Activated T-cell treated with anti-CD3 and anti-CD28 coated beads, Interleukin-2, amount 50 U/mL, for 24 hours (primary cell): ENCODE measurements around the gene ZCCHC7.
"Not testable (repeated sequence)": the region's sequence is repeated elsewhere in the genome, so short reads cannot be mapped to it uniquely, and the experiment has no call there.

Source experiments
- DNase-seq: peaks from one replicate; pipeline ENCODE4 v3.0.0-alpha.2; 2020
- H3K27ac Mint-ChIP-seq: 2 replicates; pipeline ENCODE4 v1.8.0; 2020; ENCODE audit warnings: mild to moderate bottlenecking, mixed read lengths
- H3K27me3 Mint-ChIP-seq: 2 replicates; pipeline ENCODE4 v1.8.0; 2020; ENCODE audit warnings: mixed read lengths
- H3K36me3 Mint-ChIP-seq: 2 replicates; pipeline ENCODE4 v1.8.0; 2020; ENCODE audit warnings: low read depth, mixed read lengths
- H3K4me1 Mint-ChIP-seq: 2 replicates; pipeline ENCODE4 v1.8.0; 2020; ENCODE audit warnings: low read depth, mixed read lengths
- H3K4me3 Mint-ChIP-seq: 2 replicates; pipeline ENCODE4 v1.8.0; 2020; ENCODE audit warnings: mild to moderate bottlenecking, moderate library complexity, mixed read lengths
- H3K9me3 Mint-ChIP-seq: 2 replicates; pipeline ENCODE4 v1.8.0; 2020; ENCODE audit warnings: mixed read lengths

Gene ZCCHC7

DNA sequence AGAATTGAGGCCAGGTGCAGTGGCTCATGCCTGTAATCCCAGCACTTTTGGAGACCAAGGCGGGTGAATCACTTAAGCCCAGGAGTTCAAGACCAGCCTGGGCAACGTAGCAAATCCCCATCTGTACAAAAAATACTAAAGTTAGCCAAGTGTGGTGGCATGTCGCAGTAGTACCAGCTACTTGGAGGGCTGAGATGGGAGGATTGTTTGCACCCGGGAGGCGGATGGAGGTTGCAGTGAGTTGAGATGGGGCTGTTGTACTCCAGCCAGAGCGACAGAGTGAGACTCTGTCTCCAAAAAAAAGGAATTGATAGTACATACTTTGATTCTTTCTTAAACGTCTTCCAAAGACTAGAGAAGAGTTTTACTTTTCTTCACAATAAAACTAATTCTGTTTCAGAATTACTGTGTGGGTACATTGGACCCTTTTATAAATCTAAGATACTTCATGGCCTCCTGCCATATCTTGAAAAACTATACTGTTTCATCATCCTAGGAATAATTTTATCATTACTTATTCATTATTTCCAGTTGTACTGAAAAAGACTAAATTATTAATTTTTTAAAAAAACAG lies 170.1 kb downstream of the ZCCHC7 start:
- Mint-ChIP-seq H3K9me3 (peaks cover 3% of the 10 kb centered on the region), H3K27me3 (no peaks in the 10 kb centered on the region), H3K4me3 (peak overlapping the region; percentile 50), H3K4me1 (peaks cover 70% of the 10 kb centered on the region), H3K36me3 (peaks cover 23% of the 10 kb centered on the region), H3K27ac (peak overlapping the region; percentile 96)
- DNase-seq, result no peak

GRCh38 chr9:37290940-37291485 lies 170.6 kb downstream of the ZCCHC7 start:
- Mint-ChIP-seq H3K27ac (peak overlapping the region; percentile 96), H3K9me3 (peaks cover 3% of the 10 kb centered on the region), H3K4me1 (peaks cover 74% of the 10 kb centered on the region), H3K4me3 (peak overlapping the region; percentile 40), H3K27me3 (no peaks in the 10 kb centered on the region), H3K36me3 (peaks cover 23% of the 10 kb centered on the region)
- no peak for DNase-seq

DNA sequence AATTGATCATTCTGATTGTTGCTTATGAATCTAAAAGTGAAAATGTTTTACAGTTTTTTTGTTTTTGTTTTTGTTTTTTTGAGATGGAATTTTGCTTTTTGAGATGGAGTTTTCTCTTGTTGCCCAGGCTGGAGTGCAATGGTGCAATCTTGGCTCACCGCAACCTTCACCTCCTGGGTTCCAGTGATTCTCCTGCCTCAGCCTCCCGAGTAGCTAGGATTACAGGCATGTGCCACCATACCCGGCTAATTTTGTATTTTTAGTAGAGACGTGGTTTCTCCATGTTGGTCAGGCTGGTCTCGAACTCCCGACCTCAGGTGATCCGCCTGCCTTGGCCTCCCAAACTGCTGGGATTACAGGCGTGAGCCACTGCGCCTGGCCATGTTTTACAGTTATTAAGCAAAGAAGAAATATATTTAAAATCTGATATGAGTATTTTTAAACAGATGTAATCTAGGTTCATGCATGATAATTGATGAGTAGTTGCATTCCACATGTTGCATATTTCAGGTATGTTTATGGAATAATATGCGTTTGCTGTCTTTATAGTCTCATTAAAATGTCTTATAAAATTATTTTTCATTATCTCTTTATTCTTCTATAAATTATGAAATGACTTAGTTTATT lies 171.4 kb downstream of the ZCCHC7 start:
- Mint-ChIP-seq H3K4me3 (peak overlapping the region; percentile 40), H3K4me1 (peaks cover 80% of the 10 kb centered on the region), H3K36me3 (peaks cover 27% of the 10 kb centered on the region), H3K27ac (peak overlapping the region; percentile 96)
- DNase-seq, H3K27me3 Mint-ChIP-seq, H3K9me3 Mint-ChIP-seq: not testable (repeated sequence)

DNA sequence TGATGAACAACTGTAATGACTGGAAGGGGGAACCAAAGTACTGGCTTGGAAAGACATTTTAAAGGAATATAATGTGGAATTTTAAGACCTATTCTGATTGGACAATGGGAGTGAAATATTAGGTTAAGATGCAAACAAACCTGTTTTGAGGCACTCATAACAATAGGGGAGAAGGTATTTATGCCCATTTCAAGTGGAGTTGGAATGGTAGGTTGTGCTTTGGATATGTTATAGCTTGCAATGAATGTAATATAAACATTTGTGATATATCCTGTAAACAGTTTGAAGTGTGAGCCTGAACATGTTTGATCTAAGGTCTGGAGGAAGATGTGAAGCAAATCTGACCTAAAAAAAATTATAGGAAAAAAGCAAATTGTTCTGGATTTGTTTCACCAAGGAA lies 172.5 kb downstream of the ZCCHC7 start:
- H3K4me3 Mint-ChIP-seq, result no peak overlapping the region
- peak overlapping the region; percentile 42 for H3K27ac Mint-ChIP-seq
- peaks cover 3% of the 10 kb centered on the region for H3K9me3 Mint-ChIP-seq
- no peaks in the 10 kb centered on the region for H3K27me3 Mint-ChIP-seq
- DNase-seq, result no peak
- peaks cover 22% of the 10 kb centered on the region for H3K36me3 Mint-ChIP-seq
- H3K4me1 Mint-ChIP-seq, result peaks cover 75% of the 10 kb centered on the region

GRCh38 chr9:37293664-37294524 lies 173.5 kb downstream of the ZCCHC7 start:
- H3K27ac Mint-ChIP-seq, result peak overlapping the region; percentile 91
- peaks cover 78% of the 10 kb centered on the region for H3K4me1 Mint-ChIP-seq
- no peak for DNase-seq
- H3K4me3 Mint-ChIP-seq, result no peak overlapping the region
- H3K36me3 Mint-ChIP-seq, result peaks cover 17% of the 10 kb centered on the region
- H3K27me3 Mint-ChIP-seq, result no peaks in the 10 kb centered on the region
- peaks cover 3% of the 10 kb centered on the region for H3K9me3 Mint-ChIP-seq

GRCh38 chr9:37295178-37295577 lies 174.8 kb downstream of the ZCCHC7 start:
- Mint-ChIP-seq H3K27ac (no peak overlapping the region), H3K9me3 (no peaks in the 10 kb centered on the region), H3K4me3 (no peak overlapping the region), H3K27me3 (no peaks in the 10 kb centered on the region), H3K36me3 (peaks cover 8% of the 10 kb centered on the region), H3K4me1 (peaks cover 80% of the 10 kb centered on the region)
- DNase-seq, result no peak

- peak overlapping the region; percentile 1 for H3K27ac Mint-ChIP-seq
- H3K4me3 Mint-ChIP-seq, result no peak overlapping the region
- H3K4me1 Mint-ChIP-seq, result peaks cover 80% of the 10 kb centered on the region
- peaks cover 8% of the 10 kb centered on the region for H3K36me3 Mint-ChIP-seq
- H3K27me3 Mint-ChIP-seq, result no peaks in the 10 kb centered on the region
- H3K9me3 Mint-ChIP-seq, result no peaks in the 10 kb centered on the region
- DNase-seq, result no peak
Observed at GRCh38 chr9:37295796-37296195, 175.4 kb downstream of the ZCCHC7 start.

DNA sequence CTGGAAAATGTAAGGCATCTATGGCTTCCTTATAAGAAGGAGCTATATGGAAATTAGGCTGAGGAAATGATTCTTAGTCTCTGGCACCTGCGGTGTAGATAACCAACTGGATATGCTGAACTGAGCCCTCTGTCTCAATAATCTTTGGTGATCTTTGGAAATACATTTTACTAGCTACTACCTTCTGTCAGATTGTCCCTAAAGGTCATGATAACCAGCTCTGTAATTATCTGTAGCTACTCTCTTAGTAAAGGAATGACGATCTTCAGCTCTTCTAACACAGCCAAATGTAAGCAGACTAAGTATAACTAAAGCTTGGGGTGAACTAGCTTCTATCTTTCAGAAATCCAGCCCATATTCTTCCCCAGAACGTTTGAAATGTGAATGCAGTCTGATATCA lies 177.2 kb downstream of the ZCCHC7 start:
- Mint-ChIP-seq H3K9me3 (no peaks in the 10 kb centered on the region), H3K4me1 (peaks cover 82% of the 10 kb centered on the region), H3K4me3 (no peak overlapping the region), H3K27me3 (no peaks in the 10 kb centered on the region), H3K27ac (no peak overlapping the region), H3K36me3 (peaks cover 16% of the 10 kb centered on the region)
- no peak for DNase-seq

GRCh38 chr9:37300620-37301019 lies 180.2 kb downstream of the ZCCHC7 start:
- H3K4me3 Mint-ChIP-seq, result no peak overlapping the region

GRCh38 chr9:37301042-37301853 lies 180.9 kb downstream of the ZCCHC7 start:
- Mint-ChIP-seq H3K9me3 (no peaks in the 10 kb centered on the region), H3K27me3 (no peaks in the 10 kb centered on the region), H3K4me1 (peaks cover 60% of the 10 kb centered on the region), H3K4me3 (peak overlapping the region; percentile 57), H3K36me3 (peaks cover 43% of the 10 kb centered on the region), H3K27ac (peak overlapping the region; percentile 93)
- no peak for DNase-seq

More at GRCh38 chr9:37300620-37301019, 180.2 kb downstream of the ZCCHC7 start:
- H3K9me3 Mint-ChIP-seq, result no peaks in the 10 kb centered on the region
- H3K27ac Mint-ChIP-seq, result peak overlapping the region; percentile 93
- peaks cover 43% of the 10 kb centered on the region for H3K36me3 Mint-ChIP-seq
- no peak for DNase-seq
- H3K4me1 Mint-ChIP-seq, result peaks cover 66% of the 10 kb centered on the region
- H3K27me3 Mint-ChIP-seq, result no peaks in the 10 kb centered on the region

DNA sequence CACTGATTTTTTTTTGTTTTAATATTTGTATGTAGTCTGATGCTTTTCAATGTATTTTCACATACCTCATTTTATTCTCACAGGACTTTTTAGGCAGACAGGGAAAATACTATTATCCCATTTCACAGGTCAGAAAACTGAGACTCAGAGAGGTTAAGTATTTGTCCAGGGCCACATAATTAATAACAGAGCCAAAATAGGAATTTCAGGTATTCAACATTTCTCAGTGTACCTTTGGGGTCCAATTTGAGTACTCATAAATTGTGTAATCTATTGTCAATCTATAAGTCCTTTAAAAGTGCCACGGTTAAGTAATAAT lies 181.4 kb downstream of the ZCCHC7 start:
- peaks cover 40% of the 10 kb centered on the region for H3K36me3 Mint-ChIP-seq
- no peaks in the 10 kb centered on the region for H3K27me3 Mint-ChIP-seq
- H3K4me3 Mint-ChIP-seq, result peak overlapping the region; percentile 57
- H3K27ac Mint-ChIP-seq, result peak overlapping the region; percentile 93
- DNase-seq, result no peak
- no peaks in the 10 kb centered on the region for H3K9me3 Mint-ChIP-seq
- peaks cover 56% of the 10 kb centered on the region for H3K4me1 Mint-ChIP-seq

DNA sequence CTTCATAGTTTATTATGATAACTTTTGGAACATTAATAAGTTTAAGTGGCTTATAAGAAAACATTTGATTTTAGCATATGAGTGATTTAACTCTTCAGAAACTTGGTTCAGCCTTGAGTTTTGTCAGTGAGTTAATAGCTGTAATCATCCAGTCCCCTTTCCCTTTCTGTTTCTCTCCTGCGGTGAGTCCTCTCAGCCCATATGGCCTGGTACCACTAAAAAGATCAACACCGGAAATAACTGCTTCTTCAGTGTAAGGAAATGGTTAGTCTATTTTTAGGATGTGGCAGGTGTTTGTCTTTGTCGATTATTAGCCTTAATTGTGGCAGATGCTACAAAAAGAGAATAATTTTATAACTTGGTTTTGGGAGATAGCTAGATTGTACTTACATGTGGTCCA lies 181.9 kb downstream of the ZCCHC7 start:
- peaks cover 44% of the 10 kb centered on the region for H3K36me3 Mint-ChIP-seq
- peaks cover 56% of the 10 kb centered on the region for H3K4me1 Mint-ChIP-seq
- H3K27ac Mint-ChIP-seq, result peak overlapping the region; percentile 93
- H3K4me3 Mint-ChIP-seq, result peak overlapping the region; percentile 57
- H3K9me3 Mint-ChIP-seq, result no peaks in the 10 kb centered on the region
- H3K27me3 Mint-ChIP-seq, result no peaks in the 10 kb centered on the region
- DNase-seq, result no peak

DNA sequence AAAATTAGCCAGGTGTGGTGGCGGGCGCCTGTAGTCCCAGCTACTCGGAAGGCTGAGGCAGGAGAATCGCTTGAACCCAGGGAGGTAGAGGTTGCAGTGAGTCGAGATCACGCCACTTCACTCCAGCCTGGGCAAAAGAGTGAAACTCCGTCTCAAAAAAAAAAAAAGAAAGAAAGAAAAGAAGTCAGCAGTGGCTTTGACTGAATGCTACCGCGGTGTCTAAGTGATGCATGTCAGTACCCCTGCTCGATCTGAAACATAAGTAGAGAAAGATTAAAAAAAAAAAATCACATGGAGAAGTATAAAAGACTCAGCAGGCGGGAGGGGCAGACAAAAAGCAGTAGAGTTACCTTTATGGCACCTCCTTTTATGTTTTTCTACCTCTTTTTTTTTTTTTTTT lies 182.9 kb downstream of the ZCCHC7 start:
- DNase-seq, H3K9me3 Mint-ChIP-seq, H3K27me3 Mint-ChIP-seq, H3K4me3 Mint-ChIP-seq: not testable (repeated sequence)
- Mint-ChIP-seq H3K4me1 (peaks cover 54% of the 10 kb centered on the region), H3K27ac (peak overlapping the region; percentile 93), H3K36me3 (peaks cover 47% of the 10 kb centered on the region)

DNA sequence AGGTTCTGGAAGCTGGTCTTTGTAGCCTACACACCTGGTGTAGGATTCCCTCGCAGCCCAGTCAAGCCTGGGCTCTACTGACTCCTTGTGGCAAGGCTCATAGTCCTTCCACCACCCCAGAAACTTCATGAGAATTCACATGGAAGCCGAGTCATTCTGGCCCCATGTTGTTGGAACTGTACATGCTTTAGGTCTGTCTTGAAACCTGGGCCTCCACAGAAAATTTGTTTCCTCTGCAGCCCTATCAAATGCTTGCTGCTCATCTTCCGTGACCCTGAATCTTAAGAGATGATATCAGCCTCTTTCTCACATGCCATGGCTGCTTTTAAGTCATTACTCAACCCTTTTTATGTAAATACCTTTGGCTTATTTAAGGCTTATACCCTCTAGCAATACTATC lies 188.8 kb downstream of the ZCCHC7 start:
- Mint-ChIP-seq H3K9me3 (no peaks in the 10 kb centered on the region), H3K27ac (peak overlapping the region; percentile 2), H3K36me3 (peaks cover 60% of the 10 kb centered on the region), H3K4me3 (no peak overlapping the region), H3K4me1 (peaks cover 9% of the 10 kb centered on the region), H3K27me3 (no peaks in the 10 kb centered on the region)
- no peak for DNase-seq
